Measurements from ENCODE around the gene SLC18A2. TPM values are rescaled to one million over a fixed set of nuclear protein-coding genes. Genes with fewer than 3 reads are reported as not detected.
A peak's percentile ranks its signal among the peaks of the same experiment; 100 is the strongest.

The SLC18A2 gene
- total and polyA plus RNA-seq, 8 donors: 0.39 to 25.5 (median 1.9) TPM

GRCh38 chr10:117217196-117217761 is 23.6 kb upstream of the SLC18A2 start:
- FAIRE-seq (no peak), ATAC-seq (peak; percentile 71 to 77 (median 74)), DNase-seq (peak; percentile 22 to 71 (median 42))
- Histone ChIP-seq H3K4me1 (no peaks in the 10 kb centered on the region), H3K4me3 (peak overlapping the region; percentile 2 to 56 (median 31)), H3K27me3 (peaks cover 0 to 8% (median 4%) of the 10 kb centered on the region in 4 donors), H3K9me3 (no peaks in the 10 kb centered on the region), H3K36me3 (no peaks in the 10 kb centered on the region), H3K27ac (no peak overlapping the region)
- TF ChIP-seq CTCF (IDR thresholded peaks at IDR 0.05): no peak
- intact Hi-C loops (cut with DNase I): no loop called here
- WGBS, 2 donors: 9 to 10% methylated on average over 20 to 22 of the region's 22 CpGs

GRCh38 chr10:117218654-117219053 is 22.3 kb upstream of the SLC18A2 start:
- ATAC-seq: no peak
- Histone ChIP-seq H3K36me3 (no peaks in the 10 kb centered on the region), H3K4me3 (no peak overlapping the region), H3K27me3 (peaks cover 0 to 8% (median 4%) of the 10 kb centered on the region in 4 donors), H3K4me1 (no peaks in the 10 kb centered on the region), H3K9me3 (no peaks in the 10 kb centered on the region), H3K27ac (no peak overlapping the region)
- TF ChIP-seq CTCF (IDR thresholded peaks at IDR 0.05): no peak
- intact Hi-C loops (cut with DNase I): no loop called here
- 66 to 68% methylated on average over 8 of the region's 8 CpGs for WGBS, 2 donors
- no peak for DNase-seq
- FAIRE-seq: no peak

GRCh38 chr10:117221156-117221711 is 19.7 kb upstream of the SLC18A2 start:
- no peak for TF ChIP-seq CTCF (IDR thresholded peaks at IDR 0.05)
- Histone ChIP-seq H3K9me3 (no peaks in the 10 kb centered on the region), H3K4me1 (no peaks in the 10 kb centered on the region), H3K36me3 (no peaks in the 10 kb centered on the region), H3K27ac (no peak overlapping the region), H3K4me3 (no peak overlapping the region), H3K27me3 (peaks cover 0 to 1% (median under 1%) of the 10 kb centered on the region in 4 donors)
- ATAC-seq: peak in 1 of 4 donors; percentile 6
- WGBS, 2 donors: 45 to 57% methylated on average over 10 of the region's 10 CpGs
- FAIRE-seq: no peak
- intact Hi-C loops (cut with DNase I): loop anchor here in 1 of 3 donors (10.0 kb wide), 3 partner anchors 104 to 254 kb away; no protein-coding TSS in a partner anchor
- peak in 1 of 6 donors; percentile 14 for DNase-seq

- WGBS, 2 donors: 88 to 90% methylated on average over 5 of the region's 5 CpGs
- no peak overlapping the region for H3K27ac ChIP-seq
- H3K36me3 ChIP-seq: no peaks in the 10 kb centered on the region
- H3K4me3 ChIP-seq: no peak overlapping the region
- no peak for TF ChIP-seq CTCF (IDR thresholded peaks at IDR 0.05)
- no peak for ATAC-seq
- no peak for DNase-seq
- intact Hi-C loops (cut with DNase I): loop anchor here in 1 of 3 donors (10.0 kb wide), 3 partner anchors 102 to 252 kb away; no protein-coding TSS in a partner anchor
- FAIRE-seq: no peak
- H3K4me1 ChIP-seq: no peaks in the 10 kb centered on the region
- H3K9me3 ChIP-seq: no peaks in the 10 kb centered on the region
- H3K27me3 ChIP-seq: no peaks in the 10 kb centered on the region
Measured at GRCh38 chr10:117222552-117222951, 18.4 kb upstream of the SLC18A2 start.

Data from pancreas (tissue), 10 donors.